ENCODE measurements around the gene DICER1.
A peak's percentile ranks its signal among the peaks of the same experiment; 100 is the strongest.

DICER1 gene

DNA sequence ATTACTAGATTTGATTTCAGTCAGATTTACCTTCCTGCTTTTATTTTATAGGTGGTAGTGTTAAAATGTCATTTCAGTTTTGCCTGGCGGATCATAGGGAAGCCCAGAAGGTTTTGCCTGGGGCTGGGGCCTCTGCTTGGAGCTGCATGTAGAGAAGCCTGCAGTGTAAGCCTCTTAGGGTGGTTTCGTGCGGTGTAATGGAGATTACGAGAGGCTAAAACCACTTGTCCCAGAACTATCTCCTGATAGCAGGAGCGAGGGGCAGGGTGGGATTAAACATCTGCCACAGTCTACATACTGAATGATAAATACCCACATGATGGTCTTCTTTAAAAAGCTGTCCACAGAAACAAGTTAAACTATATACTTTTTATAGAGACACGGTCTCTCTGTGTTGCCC is 35.0 kb upstream of the DICER1 start:
- in situ Hi-C loops (cut with MboI; ENCODE audit: low pct_unique_long_range_greater_than_20kb, low sequenced_read_pairs, unreplicated experiment) = no loop called here
- TF ChIP-seq, protein P1, sequence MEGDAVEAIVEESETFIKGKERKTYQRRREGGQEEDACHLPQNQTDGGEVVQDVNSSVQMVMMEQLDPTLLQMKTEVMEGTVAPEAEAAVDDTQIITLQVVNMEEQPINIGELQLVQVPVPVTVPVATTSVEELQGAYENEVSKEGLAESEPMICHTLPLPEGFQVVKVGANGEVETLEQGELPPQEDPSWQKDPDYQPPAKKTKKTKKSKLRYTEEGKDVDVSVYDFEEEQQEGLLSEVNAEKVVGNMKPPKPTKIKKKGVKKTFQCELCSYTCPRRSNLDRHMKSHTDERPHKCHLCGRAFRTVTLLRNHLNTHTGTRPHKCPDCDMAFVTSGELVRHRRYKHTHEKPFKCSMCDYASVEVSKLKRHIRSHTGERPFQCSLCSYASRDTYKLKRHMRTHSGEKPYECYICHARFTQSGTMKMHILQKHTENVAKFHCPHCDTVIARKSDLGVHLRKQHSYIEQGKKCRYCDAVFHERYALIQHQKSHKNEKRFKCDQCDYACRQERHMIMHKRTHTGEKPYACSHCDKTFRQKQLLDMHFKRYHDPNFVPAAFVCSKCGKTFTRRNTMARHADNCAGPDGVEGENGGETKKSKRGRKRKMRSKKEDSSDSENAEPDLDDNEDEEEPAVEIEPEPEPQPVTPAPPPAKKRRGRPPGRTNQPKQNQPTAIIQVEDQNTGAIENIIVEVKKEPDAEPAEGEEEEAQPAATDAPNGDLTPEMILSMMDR (IDR thresholded peaks at IDR 0.05; ENCODE audit: extremely low read depth, insufficient read depth, missing control alignments) = no peak
- no peak for DNase-seq (ENCODE audit: low spot score)

DNA sequence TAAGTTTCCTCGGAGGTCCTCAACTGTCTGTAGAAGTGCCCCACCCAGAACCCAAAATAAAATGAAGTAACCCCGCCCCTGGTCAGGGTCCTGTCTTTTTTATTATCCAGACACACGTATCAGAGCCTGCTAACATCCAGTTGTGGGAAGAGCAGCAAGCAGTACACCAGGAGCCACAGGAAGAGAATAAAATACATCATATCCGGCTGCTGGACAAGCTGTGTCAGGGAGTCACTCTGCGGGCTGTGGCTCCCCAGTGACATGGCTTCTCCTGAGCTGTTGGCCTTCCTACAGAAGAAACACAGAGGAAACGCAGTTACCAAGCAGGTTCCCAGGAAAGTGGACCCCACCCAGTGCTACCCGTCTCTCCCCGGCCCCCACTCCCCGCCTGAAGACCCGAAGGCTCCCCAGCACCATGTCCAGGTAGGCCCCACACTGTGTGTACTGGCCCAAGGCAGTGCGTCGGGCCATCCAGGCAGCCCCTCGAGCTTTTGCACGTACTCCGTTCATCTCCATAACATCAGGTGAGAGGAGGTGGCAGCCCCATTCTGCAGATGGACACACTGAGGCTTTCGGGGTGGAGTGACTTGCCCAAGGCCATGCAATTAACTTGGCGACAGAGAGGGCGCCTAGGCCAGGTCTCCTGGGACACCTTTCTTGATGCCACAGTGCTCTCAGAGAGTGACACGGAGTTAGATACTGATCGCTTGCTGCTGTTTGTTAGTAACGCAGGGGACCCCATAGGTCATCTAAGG is 34.3 kb upstream of the DICER1 start:
- in situ Hi-C loops (cut with MboI; ENCODE audit: low pct_unique_long_range_greater_than_20kb, low sequenced_read_pairs, unreplicated experiment) = no loop called here
- TF ChIP-seq, protein P1 (IDR thresholded peaks at IDR 0.05; ENCODE audit: extremely low read depth, insufficient read depth, missing control alignments) = no peak
- DNase-seq (ENCODE audit: low spot score) = peak; percentile 2

DNA sequence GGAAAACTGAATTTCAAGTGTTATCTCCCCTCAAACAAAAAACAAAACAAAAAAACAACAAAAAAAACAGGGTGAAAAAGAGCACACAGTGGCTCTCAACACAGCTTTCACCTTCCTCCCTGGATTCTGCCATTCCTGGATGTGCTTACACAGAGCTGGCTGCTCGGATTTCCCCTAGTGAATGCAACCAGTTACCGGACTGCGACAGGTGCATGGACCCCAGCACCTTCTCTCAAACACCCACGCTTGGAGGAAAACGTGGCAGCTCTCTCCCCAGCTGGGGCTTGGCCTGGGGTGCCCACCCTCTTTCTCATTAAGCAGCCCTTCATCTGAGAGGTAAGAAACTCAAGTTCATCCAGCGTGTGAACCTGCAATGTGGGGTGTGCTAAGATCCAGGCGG is 33.5 kb upstream of the DICER1 start:
- in situ Hi-C loops (cut with MboI; ENCODE audit: low pct_unique_long_range_greater_than_20kb, low sequenced_read_pairs, unreplicated experiment) = no loop called here
- TF ChIP-seq, protein P1 (IDR thresholded peaks at IDR 0.05; ENCODE audit: extremely low read depth, insufficient read depth, missing control alignments) = no peak
- no peak for DNase-seq (ENCODE audit: low spot score)

DNA sequence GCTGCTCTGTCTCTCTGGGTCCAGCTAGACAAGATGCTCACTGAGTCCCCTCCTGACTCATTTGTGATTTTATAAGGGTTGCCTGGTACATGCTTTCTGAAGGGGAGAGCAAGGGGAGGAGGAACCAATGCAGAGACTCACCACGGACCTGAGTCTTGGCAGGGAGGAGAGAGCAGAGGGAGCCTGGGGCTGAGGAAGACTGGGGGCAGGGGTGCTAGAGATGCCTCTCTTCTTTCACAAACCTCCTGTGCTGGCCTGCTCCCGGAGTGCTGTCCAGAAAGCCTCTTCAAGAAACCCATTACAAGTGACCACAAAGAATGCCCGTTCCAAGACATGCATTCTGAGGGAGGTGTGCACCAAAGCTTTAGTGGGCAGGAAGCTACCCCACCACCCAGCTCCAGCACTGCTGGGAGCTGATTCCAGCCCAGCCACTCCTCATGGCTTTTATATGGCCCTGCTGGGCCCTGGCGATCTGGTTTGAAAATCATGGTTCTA is 33.1 kb upstream of the DICER1 start:
- DNase-seq (ENCODE audit: low spot score) = peak; percentile 2
- in situ Hi-C loops (cut with MboI; ENCODE audit: low pct_unique_long_range_greater_than_20kb, low sequenced_read_pairs, unreplicated experiment) = no loop called here
- TF ChIP-seq, protein P1 (IDR thresholded peaks at IDR 0.05; ENCODE audit: extremely low read depth, insufficient read depth, missing control alignments) = no peak

DNA sequence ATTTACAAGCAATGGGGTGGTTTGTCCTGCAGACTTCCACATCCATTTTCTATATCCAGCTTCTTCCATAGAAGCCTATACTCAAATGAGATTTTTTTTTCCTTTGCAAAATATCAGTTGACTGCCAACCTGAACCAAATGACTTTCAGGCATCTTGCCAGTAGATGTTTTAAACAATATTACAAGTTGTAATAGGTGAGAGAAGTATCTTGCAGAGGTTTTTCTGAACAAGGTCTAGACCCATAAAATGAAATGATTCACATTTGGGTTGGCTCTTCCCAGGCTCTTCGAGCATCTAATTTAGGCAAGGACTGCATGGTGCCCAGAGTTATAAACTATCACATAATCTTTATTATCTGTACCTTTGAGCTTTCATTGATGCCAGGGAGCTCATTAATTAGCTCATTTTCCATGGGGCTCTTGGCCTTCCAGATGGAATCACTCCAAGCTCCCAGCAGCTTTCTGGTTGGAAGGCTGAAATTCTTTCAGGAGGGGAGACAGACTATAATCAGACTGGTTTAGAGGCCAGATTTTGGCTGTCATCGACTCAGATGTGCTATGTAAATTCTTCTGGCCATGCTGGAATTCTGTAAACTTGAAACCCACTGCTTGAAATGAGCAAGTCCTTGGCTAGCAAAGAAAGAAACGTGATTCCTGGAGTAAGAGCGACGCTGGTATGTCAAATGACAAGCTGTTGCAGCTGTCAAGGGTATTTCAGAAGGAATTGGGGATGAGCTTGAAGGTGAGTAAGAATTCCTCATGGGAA is 32.2 kb upstream of the DICER1 start:
- in situ Hi-C loops (cut with MboI; ENCODE audit: low pct_unique_long_range_greater_than_20kb, low sequenced_read_pairs, unreplicated experiment) = no loop called here
- TF ChIP-seq, protein P1 (IDR thresholded peaks at IDR 0.05; ENCODE audit: extremely low read depth, insufficient read depth, missing control alignments) = no peak
- no peak for DNase-seq (ENCODE audit: low spot score)

DNA sequence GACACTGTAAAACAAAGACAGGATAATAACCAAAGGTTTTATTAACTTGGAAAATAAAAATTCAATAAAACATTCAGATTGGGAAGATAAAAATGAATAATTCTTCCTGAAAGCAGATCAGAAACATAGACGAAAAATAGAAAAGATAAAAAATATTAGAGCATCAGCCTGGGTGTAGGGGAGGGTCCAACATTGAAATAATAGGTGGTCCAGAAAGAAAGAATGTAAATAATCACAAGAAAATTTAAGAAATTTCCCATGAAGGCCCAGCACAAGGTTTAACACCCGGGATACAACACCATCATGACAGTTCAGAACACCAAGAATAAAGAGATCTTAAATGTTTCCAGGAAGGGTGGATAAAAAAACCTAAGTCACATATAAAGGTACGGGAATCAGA is 31.1 kb upstream of the DICER1 start:
- DNase-seq (ENCODE audit: low spot score) = no peak
- TF ChIP-seq, protein P1 (IDR thresholded peaks at IDR 0.05; ENCODE audit: extremely low read depth, insufficient read depth, missing control alignments) = no peak
- in situ Hi-C loops (cut with MboI; ENCODE audit: low pct_unique_long_range_greater_than_20kb, low sequenced_read_pairs, unreplicated experiment) = no loop called here
